ENCODE measurements around the gene THAP6. TPM values are rescaled to one million over a fixed set of nuclear protein-coding genes. Genes with fewer than 3 reads are reported as not detected.
A peak's percentile ranks its signal among the peaks of the same experiment; 100 is the strongest.

The THAP6 gene
- total and polyA plus RNA-seq, 4 donors = 4.2 to 11.5 (median 7.5) TPM

DNA sequence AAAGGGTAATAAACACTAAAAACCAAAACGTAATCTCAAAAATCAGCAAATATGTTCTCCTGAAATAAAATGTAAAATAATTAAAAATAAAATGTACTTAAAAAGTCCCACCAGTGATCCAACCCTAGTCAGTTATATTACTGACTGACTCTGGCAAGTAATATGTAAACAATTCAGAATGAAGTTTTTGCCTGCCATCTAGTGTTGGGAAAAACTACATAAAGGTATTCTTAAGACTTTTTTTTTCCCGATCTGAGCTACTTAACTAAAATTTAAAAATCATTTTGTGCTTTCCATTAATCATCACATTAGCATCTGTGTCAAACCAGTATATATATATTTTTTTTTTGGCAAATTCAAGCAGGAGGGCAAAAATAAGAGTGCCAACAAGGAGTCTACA is 24.1 kb upstream of the THAP6 start:
- DNase-seq (ENCODE audit: low spot score) = no peak
- WGBS = 82% methylated on average over 2 of the region's 2 CpGs
- Histone ChIP-seq H3K4me1 (ENCODE audit: control insufficient read depth in 4 of 4, insufficient read depth in 4 of 4, low read length in 3 of 4) (no peaks in the 10 kb centered on the region), H3K9me3 (ENCODE audit: control insufficient read depth in 4 of 4, low read length in 3 of 4) (no peaks in the 10 kb centered on the region), H3K4me3 (ENCODE audit: low read depth in 1 of 3, low read length in 3 of 3) (no peak overlapping the region), H3K36me3 (ENCODE audit: control insufficient read depth in 4 of 4, insufficient read depth in 3 of 4, low read depth in 1 of 4, low read length in 3 of 4) (peaks cover 2 to 37% (median 26%) of the 10 kb centered on the region in 4 donors), H3K27me3 (ENCODE audit: control insufficient read depth in 4 of 4, insufficient read depth in 4 of 4, low read length in 3 of 4) (no peaks in the 10 kb centered on the region), H3K27ac (ENCODE audit: low read depth in 1 of 2, low read length in 2 of 2) (no peak overlapping the region), H3K9ac (ENCODE audit: low read depth in 1 of 2, low read length in 2 of 2) (no peak overlapping the region)
- TF ChIP-seq SP1 (IDR thresholded peaks at IDR 0.05) (no peak), RAD21 (IDR thresholded peaks at IDR 0.05) (peak; percentile 45 to 46)

DNA sequence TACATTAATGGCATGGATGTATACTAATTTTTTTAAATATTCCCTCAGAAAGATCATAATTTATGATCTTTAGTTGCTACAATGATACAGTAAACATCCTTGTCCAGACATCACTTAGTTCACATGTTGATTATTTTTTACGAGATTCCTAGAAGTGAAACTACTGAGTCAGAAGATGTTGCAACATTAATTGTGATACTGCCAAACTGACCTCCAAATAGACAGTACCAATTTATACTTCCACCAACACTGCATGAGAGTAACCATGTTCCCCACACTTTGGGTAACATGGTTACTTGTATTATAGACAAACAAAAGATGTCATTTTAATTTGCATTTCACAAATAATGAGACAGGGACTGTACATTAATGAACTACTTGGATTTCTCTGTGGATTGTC is 19.7 kb upstream of the THAP6 start:
- 13% methylated on average over 1 of the region's 1 CpG for WGBS
- Histone ChIP-seq H3K36me3 (ENCODE audit: control insufficient read depth in 4 of 4, insufficient read depth in 3 of 4, low read depth in 1 of 4, low read length in 3 of 4) (peaks cover 4 to 20% (median 16%) of the 10 kb centered on the region in 4 donors), H3K27me3 (ENCODE audit: control insufficient read depth in 4 of 4, insufficient read depth in 4 of 4, low read length in 3 of 4) (no peaks in the 10 kb centered on the region), H3K9me3 (ENCODE audit: control insufficient read depth in 4 of 4, low read length in 3 of 4) (no peaks in the 10 kb centered on the region), H3K4me1 (ENCODE audit: control insufficient read depth in 4 of 4, insufficient read depth in 4 of 4, low read length in 3 of 4) (peaks cover 0 to 3% (median under 1%) of the 10 kb centered on the region in 4 donors), H3K27ac (ENCODE audit: low read depth in 1 of 2, low read length in 2 of 2) (peak overlapping the region; percentile 9 to 32), H3K4me3 (ENCODE audit: low read depth in 1 of 3, low read length in 3 of 3) (no peak overlapping the region), H3K9ac (ENCODE audit: low read depth in 1 of 2, low read length in 2 of 2) (no peak overlapping the region)
- DNase-seq (ENCODE audit: low spot score) = no peak
- TF ChIP-seq, protein P1, sequence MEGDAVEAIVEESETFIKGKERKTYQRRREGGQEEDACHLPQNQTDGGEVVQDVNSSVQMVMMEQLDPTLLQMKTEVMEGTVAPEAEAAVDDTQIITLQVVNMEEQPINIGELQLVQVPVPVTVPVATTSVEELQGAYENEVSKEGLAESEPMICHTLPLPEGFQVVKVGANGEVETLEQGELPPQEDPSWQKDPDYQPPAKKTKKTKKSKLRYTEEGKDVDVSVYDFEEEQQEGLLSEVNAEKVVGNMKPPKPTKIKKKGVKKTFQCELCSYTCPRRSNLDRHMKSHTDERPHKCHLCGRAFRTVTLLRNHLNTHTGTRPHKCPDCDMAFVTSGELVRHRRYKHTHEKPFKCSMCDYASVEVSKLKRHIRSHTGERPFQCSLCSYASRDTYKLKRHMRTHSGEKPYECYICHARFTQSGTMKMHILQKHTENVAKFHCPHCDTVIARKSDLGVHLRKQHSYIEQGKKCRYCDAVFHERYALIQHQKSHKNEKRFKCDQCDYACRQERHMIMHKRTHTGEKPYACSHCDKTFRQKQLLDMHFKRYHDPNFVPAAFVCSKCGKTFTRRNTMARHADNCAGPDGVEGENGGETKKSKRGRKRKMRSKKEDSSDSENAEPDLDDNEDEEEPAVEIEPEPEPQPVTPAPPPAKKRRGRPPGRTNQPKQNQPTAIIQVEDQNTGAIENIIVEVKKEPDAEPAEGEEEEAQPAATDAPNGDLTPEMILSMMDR (IDR thresholded peaks at IDR 0.05; ENCODE audit: low read depth, low read length, missing input control) = no peak
- TF ChIP-seq SP1 (IDR thresholded peaks at IDR 0.05) = no peak
- TF ChIP-seq FOXA2 (IDR thresholded peaks at IDR 0.05) = no peak
- TF ChIP-seq HNF4A (conservative IDR thresholded peaks at IDR 0.05) = no peak
- TF ChIP-seq NR2F2 (IDR thresholded peaks at IDR 0.05) = no peak
- no peak for TF ChIP-seq FOXA1 (IDR thresholded peaks at IDR 0.05)
- no peak for TF ChIP-seq JUND (IDR thresholded peaks at IDR 0.05)
- TF ChIP-seq HNF4G (IDR thresholded peaks at IDR 0.05) = no peak
- no peak for TF ChIP-seq EGR1 (IDR thresholded peaks at IDR 0.05; ENCODE audit: low read depth in 2 of 2)
- no peak for TF ChIP-seq RAD21 (IDR thresholded peaks at IDR 0.05)

DNA sequence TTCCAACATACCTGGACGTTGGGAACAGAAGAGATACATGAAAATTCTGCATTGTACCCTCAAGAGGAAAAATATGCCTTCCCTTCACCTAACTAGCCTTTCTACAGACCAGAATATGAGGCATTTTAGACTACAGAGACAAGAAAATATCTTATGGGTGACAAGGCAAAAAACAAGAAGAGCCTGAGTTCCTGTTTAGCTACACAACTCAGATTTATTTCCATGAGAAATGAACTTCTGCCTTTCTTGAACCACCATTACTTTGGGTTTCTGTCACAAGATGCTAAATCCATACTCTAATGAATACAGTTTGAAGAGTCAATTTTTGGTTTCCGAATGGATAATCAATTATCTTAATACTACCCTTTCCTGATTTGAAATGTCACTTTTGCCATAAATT is 18.8 kb upstream of the THAP6 start:
- no peaks in the 10 kb centered on the region for H3K9me3 ChIP-seq (ENCODE audit: control insufficient read depth in 4 of 4, low read length in 3 of 4)
- H3K27me3 ChIP-seq (ENCODE audit: control insufficient read depth in 4 of 4, insufficient read depth in 4 of 4, low read length in 3 of 4) = no peaks in the 10 kb centered on the region
- H3K4me3 ChIP-seq (ENCODE audit: low read depth in 1 of 3, low read length in 3 of 3) = no peak overlapping the region
- 93% methylated on average over 2 of the region's 2 CpGs for WGBS
- peaks cover 6 to 16% (median 12%) of the 10 kb centered on the region in 4 donors for H3K36me3 ChIP-seq (ENCODE audit: control insufficient read depth in 4 of 4, insufficient read depth in 3 of 4, low read depth in 1 of 4, low read length in 3 of 4)
- TF ChIP-seq, protein P2, sequence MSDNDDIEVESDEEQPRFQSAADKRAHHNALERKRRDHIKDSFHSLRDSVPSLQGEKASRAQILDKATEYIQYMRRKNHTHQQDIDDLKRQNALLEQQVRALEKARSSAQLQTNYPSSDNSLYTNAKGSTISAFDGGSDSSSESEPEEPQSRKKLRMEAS (IDR thresholded peaks at IDR 0.05) = no peak
- TF ChIP-seq HNF4G (IDR thresholded peaks at IDR 0.05) (no peak), SP1 (IDR thresholded peaks at IDR 0.05) (no peak), EGR1 (IDR thresholded peaks at IDR 0.05; ENCODE audit: low read depth in 2 of 2) (no peak), GABPA (IDR thresholded peaks at IDR 0.05 in 1 of 2, conservative IDR thresholded peaks at IDR 0.05 in 1 of 2) (no peak), YY1 (IDR thresholded peaks at IDR 0.05) (no peak), RAD21 (IDR thresholded peaks at IDR 0.05) (no peak), NR2F2 (IDR thresholded peaks at IDR 0.05) (no peak)
- TF ChIP-seq, protein P1 (IDR thresholded peaks at IDR 0.05; ENCODE audit: low read depth, low read length, missing input control) = no peak
- no peak overlapping the region for H3K9ac ChIP-seq (ENCODE audit: low read depth in 1 of 2, low read length in 2 of 2)
- H3K4me1 ChIP-seq (ENCODE audit: control insufficient read depth in 4 of 4, insufficient read depth in 4 of 4, low read length in 3 of 4) = peaks cover 0 to 3% (median under 1%) of the 10 kb centered on the region in 4 donors
- H3K27ac ChIP-seq (ENCODE audit: low read depth in 1 of 2, low read length in 2 of 2) = no peak overlapping the region
- DNase-seq (ENCODE audit: low spot score) = no peak
